ENCODE data around the gene TMED10.
A peak's percentile ranks its signal among the peaks of the same experiment; 100 is the strongest.

The TMED10 gene

DNA sequence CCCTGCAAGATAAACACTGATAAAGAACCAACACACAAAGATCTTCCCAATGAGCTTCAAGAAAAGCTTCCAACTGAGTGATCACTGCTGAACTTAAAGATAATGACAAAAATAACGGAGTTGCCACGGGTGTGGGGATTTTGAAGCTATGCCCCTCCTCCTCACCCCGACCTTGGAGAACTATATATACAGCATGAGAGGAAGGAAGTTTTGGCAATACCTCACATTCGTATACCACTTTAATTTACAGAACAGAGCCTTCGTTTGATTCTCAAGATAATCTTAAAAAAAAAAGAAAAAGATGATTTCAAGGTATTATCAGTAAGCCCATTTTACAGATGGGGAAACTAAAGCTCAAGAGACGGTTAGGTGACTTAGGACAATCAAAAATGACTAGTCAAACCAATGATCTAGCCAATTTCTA, 50.3 kb downstream of the TMED10 start:
- DNase-seq: peak; percentile 18

DNA sequence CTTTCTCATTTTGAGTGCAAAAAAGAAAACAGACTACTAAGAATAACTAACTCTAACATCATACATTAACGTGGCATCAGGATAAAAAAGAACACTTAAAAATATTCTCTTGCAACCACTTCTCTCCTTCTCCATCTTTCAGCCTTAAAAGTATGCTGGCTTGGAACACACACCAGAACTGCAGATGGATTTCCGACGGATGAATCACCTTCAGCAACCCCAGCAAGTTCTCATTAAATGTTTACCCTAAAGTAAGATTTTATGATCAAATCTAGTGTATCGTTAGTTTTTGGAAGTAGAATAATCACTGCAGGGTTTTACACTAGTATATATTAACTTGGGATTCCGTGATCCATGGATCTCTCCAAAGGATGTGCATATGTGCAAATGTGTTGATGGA, 50.8 kb downstream of the TMED10 start:
- peak; percentile 39 for DNase-seq

DNA sequence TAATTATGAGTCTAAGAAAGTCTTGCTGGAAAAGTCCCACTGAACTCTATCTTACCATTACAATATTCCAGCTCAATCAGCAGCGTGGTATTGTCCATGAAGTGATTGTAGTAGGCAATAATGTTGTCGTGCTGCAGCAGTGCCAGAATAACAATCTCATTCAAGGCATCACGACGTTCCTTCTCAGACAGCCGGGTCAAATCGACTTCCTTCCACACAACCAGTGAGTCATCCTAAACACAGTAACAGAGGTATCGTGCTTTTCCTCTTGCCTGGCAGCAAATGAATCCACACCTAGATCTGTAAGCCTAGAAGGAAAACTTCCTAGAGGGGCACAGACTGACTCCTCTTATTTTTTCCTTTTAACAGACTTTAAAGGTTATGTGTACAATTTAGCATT, 52.4 kb downstream of the TMED10 start:
- DNase-seq: peak; percentile 71

DNA sequence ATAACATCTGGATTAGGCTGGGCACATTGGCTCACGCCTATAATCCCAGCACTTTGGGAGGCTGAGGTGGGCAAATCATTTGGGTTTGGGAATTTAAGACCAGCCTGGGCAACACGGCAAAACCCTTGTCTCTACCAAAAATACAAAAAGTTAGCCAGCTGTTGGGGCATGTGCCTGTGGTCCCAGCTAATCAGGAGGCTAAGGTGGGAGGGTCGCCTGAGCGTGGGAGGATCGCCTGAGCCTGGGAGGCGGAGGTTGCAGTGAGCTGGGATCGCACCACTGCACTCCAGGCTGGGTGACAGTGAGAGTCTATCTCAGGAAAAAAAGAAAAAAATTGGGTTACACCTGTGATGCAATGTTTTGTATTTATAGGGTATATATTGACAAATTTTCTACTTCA, 54.9 kb downstream of the TMED10 start:
- DNase-seq: no peak

DNA sequence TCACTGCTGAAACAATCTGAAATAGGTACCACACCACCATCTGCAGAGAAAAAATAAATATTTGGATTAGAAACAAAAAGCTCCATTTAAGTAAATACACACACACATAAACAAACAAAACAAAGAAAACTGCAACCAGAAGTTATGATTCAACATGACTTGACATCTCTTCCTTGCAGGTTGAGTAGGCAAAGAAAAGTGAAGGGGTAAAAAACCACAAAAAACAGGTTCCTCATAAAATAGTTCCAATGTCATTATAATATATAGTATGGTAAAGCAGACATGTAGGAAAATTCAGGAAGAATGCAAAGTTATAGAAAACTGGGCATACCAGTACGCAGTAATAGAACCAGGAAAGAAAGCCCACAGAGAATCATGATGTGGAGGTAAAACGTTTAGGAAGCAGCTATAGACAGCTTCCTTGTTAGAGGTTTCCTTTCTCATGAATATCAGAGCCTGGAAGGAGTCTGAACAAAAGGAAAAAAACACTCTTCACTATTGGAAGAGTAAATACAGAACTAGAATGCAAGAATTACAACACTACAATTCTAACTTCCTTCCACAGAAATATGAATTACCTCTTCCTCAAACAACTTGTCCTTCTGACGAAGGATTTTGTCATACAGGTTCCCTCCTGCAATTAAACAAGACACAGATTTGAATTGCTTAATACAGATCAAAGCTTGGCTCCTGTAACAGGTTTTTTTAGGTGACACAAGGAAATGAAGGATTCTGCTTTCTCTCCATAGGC, 55.7 kb downstream of the TMED10 start:
- DNase-seq: peak; percentile 44

DNA sequence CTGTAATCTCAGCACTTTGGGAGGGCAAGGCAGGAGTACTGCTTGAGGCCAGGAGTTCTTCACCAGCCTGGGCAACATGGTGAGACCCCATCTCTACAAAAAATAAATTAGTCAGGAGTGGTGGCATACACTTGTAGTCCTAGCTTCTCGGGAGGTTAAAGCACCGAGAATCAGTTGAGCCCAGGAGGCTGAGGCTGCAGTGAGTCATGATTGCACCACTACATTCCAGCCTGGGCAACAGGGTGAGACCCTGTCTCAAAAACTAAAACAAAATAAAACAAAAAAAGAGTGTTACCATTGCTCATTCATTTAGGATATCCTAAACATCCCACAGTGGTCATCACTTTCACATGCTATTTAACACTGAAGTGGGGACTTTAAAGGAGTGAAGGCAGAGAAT, 57.4 kb downstream of the TMED10 start:
- no peak for DNase-seq

DNA sequence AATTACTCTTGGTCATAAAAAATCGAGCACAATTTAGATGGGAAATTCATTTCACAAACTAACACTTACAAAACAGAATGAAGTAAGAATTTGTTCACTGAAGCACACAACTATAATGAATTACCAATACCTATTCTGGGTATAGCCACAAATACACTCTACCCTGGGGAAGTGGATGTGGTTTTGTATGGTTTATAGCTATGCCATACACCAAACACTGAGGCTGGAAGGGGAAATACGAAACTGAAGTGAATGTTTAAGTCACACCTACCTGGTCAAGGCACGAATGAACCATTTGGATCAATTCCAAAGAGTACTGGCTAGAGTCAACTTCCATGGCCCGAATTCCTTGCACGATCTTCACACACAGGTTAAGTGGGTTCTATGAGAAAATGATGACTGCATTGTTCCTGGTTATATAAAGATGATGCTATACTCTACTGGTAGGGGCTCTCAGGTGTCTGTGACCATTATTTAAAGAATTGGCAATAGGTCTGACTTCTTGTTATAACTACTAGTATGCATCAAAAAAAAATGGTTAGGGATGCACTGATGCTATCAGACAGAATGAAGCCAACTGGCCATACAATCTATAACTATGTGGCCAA, 62.4 kb downstream of the TMED10 start:
- DNase-seq: no peak

DNA sequence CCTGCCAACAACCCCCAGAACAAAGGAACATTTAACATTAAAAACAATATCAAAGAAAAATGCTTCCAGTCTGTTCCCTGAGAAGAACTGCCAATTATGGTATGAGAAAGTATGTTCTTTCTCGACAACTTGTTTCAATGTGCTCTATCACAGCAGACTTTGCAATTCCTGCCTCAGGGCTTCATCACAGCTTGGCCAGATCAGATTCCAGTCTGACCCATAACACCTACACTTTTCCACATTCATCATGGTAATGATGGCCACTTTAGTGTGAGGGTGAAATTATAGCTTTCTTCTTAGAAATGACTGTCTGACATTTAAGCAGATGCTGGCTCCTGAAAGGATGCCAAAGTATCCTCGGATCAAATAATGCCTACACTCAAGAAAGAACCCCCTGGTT, 66.5 kb downstream of the TMED10 start:
- DNase-seq: no peak

DNA sequence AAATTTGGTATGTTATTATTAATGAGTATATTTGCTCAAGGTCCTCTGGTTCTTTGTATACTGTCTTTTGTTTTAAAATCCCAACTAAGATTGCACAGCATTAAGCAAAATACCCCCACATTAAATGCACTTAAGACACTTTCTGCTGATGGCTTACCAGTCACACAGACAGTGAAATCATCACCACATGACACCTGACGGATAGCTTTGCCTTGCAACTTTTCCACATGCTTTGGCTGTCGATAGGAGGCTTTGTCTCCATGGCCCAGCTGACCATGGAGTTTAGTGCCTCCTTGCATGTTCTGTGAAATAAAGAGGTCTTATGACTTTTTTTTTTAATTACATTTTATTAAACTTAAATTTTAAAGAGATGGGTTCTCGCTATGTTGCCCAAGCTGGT, 69.2 kb downstream of the TMED10 start:
- DNase-seq: peak; percentile 13

DNA sequence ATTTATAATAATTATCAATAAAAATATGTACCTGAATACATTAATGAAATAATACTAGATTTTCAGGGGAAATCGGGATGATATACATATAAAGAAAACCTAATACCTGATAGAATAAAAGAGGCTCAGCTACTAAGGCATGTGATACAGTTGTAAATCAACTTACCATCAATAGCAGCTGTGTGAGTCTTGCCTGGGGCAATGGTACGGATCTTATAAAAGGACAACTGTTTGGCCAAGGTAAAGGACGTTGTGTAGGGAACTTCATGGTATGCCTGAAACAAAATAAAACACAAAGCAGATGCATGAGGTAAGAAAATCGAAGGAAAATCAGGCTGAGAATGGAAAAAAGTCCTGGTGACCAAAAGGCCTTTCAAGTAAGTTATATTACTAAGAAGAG, 74.9 kb downstream of the TMED10 start:
- no peak for DNase-seq

DNA sequence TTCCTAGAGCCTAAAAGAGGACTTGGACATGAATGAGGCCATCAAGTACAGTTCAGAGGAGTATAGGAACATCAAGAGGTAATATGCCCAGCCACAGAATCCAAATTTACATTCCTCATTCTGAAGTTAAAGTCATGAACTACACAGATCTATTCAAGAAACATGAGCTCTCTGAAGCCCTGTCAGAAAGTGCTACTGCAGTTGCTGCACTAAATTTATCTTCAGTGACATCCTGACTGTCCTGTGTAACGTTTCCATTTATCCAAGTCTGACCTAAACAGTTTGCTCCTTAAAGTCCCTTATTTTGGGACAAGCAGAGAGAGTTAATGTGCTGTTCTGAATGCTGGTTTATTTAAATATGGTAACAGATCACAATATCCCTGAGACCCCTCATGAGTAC, 77.7 kb downstream of the TMED10 start:
- no peak for DNase-seq

DNA sequence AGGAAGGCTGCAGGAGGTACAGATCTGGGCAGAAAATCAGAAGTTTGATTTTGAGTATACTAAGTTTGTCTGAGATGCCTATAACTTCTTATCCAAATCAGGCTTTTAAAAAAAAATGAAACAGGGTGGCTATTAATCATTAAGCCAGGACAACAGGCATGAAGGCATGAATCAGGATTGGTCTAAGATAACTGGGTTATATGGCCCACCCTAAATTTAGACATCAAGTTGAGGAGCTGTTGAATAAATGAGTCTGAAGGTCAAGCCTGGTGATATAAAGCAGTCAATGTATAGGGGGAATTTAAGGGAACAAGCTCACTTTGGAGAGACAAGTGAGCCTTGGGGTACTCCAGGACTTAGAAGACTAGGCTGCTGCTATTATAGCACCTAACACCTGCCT, 78.2 kb downstream of the TMED10 start:
- DNase-seq: no peak

DNA sequence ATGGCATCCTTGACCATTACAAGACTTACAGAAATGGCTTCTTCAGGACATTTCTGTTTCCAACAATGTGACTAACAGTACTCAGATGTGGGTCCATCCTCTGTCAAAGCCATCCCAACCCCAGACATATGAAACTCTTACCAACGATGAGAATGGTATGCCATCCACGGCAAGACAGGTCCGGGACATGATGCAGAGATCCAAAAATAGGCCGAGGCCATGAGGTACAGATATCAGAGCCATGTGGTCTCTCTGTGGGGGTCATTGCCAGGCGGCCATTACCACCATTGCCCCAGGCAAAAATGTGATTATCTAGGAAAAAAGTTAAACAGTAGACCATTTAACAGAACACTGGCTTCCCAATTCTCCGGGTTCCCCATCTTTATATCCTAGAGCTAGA, 79.5 kb downstream of the TMED10 start:
- DNase-seq: no peak

DNA sequence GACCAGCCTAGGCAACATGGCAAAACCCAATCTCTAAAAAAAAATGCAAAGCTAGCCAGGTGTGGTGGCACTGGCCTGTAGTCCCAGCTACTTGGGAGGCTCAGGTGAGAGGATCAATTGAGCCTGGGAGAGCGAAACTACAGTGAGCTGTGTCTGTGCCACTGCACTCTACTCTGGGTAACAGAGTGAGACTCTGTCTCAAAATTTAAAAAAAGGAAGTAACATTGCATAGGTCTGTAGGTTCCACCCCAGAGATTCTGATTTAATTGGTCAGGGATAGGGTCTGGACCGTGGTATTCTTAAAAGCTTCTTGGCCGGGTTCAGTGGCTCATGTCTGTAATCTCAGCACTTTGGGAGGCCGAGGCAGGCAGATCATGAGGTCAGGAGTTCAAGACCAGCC, 80.7 kb downstream of the TMED10 start:
- no peak for DNase-seq

DNA sequence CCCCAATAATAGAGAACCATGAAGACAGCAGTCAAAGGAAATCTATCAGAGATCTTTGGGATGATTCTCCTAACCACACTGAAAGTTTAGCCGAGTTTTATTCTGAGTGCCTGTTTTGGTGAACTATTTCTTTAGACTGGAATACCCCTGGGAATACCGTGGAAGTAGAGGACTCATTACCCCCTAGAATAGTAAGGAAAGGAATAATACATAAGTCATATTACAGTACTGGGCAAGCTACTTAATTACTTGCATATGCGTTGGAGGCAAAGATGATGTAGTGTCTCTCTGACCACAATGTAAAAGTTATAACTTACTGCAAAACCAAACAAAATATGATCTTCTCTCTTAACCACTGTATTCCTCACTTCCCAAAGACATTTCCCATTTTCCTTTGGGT, 81.5 kb downstream of the TMED10 start:
- DNase-seq: no peak

DNA sequence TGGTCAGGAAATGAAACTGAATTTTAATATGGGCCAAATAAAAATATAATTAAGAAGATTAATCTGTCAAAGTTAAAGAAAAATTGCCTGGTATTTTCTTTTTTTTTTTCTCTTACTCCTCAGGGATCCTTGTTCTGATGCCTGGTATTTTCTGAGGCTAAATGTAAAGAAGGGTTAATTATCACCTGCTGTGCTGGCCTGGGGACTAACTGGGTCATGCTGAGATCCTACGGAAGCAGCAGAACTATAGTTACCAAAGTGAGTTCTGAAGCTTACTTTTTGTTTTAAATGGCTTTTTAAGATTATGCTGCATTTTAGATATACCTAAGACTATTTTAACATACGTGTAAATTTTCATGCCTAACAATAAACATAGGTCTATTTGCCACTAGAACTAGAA, 83.7 kb downstream of the TMED10 start:
- no peak for DNase-seq

DNA sequence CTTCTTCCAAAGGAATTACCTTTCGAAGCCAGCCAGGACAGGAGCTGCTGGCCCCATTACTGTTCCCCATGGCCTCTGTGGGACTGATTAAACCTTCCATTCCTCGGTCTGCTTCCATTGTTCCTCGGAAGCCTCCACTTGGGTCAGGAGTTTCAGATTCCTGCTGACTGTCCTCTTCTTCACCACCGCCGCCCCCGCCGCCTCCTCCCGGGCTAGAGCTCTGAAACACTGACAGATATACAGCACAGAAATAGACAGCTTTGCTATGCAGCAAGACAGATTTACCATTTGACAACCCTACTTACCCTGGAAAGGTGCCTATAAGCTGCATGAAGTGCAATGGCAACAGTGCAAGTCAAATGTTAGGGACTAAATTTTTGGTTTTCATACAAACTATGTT, 85.2 kb downstream of the TMED10 start:
- no peak for DNase-seq

DNA sequence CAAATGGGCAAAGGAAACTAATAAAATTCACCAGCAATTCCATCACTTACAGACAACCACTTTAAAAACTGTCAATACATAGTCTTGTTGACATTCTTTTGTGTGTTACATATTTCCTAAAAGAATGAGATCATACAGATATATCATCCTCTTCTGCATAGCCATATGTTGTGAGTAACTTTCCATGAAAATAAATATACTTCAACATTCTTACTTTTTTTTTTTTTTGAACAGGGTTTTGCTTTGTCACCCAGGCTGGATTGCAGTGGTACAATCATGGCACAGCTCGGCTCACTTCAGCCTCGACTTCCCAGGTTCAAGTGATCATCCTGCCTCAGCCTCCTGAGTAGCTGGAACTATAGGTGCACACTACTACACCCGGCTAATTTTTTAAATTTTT, 86.1 kb downstream of the TMED10 start:
- no peak for DNase-seq

DNA sequence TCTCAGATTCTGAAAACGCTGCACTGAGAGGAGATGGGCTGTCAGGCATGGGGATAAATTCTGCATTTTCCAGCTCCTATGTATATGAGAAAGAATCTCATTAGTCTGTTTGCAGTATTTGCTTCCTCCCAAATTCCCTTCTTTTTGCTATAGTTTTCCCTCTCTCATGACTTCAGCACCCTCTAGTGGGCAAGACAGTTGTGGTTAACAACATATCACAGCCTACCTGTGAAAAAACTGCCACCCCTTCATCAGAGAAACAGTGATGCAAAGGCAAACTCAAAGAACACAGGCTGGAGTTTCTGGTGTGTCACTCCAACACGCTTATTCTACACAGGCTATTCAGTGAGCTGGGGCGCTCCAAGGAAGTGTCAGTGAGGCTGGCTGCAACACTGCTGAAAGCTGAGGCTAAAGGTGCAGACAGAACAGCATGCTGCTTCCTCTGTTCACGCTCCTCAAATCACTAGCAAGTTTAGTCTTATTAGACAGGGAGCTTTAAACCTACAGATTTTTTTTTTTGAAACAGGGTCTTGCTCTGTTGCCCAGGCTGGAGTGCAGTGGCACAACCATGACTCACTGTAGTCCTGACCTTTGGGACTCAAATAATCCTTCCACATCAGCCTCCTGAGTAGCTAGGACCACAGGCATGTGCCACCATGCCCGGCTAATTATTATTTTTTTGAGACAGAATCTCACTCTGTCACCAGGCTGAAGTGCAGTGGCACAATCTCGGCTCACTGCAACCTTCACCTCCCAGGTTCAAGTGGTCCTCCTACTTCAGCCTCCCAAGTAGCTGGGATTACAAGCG, 87.6 kb downstream of the TMED10 start:
- peak; percentile 70 for DNase-seq

DNA sequence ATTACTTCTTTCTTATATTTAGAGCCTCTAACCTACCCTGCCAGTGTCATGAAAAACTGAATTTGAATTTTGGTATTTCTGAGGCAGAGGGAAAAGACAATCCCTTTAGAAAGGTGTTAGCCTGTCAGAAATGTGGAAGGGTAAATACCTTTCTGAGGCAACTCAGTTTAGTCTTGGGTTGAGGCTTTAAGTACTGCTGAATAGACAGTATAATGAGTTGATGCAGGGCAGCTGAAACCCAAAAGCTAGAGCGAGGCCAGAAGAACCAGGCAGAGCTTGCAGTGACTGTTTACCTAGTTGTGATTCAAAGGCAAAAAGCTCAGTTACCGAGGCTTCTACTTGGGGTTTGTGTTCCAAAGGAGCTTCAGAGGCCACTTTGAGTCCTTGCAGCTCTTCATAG, 88.3 kb downstream of the TMED10 start:
- no peak for DNase-seq

DNA sequence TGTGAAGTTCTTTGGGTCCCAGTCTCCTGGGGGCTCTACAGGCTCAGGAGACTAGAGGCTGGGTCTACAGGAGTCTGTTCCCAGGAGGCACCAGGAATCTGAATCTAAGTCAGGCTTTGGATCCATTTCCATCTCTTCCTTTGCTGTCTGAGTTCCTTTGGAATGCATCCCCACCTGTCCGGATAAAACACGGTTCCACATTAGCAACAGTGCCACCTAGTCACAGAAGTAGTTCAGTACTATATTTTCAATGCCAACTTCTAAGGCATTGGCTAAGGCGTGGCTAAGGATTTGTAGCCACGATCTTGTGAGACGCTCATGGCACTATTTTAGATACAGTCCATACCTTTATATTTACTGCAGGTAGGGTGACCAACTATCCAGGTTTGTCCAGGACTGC, 91.9 kb downstream of the TMED10 start:
- no peak for DNase-seq

DNA sequence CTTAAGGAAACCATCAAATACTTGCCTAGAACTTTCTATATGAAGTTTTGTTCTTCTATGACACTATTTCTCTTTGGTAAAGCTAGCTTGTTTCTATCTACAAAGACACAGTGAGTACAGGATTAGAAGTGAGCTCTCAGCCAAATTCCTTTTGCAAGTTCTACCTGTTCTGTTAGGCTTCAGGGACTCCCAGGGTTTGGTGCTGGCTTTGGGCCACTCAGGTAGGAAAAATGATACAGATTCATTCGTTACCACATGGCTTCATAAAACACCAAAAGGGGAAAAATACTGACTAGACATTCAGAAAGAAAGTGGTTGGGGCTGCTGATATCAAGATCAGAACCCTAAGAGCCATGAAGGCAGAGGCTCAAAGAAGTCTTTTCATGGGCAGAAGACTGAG, 93.1 kb downstream of the TMED10 start:
- DNase-seq: no peak

DNA sequence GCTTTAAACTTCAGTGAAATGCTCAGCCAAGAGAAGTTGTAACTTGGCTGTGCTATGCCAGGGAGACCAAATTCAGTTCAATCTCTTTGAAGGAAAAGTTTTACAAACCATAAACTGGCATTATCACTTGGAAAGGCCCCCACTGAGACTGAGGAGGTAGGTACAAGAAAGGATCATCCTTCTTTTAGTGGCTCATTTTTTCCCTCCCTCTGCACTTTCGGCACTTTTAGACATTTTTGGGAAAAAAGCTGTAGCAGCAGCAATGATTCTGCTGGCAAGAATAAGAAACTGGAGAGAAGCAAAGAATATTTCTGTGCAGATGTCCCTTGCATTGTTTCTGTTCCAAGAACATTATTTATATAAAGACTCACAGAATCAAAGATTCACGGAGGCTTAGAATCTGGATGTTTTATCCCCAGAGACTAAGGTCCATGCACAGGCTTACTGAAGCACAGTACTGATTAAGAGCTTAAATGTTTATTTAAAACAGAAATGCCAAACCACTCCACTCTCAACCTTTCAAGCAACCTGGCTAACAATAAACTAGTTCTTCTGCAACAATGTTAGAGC, 94.7 kb downstream of the TMED10 start:
- no peak for DNase-seq
